OCI-LY3 (cell line): ENCODE results near the gene ADRB2.
"Not testable (repeated sequence)": the region's sequence is repeated elsewhere in the genome, so short reads cannot be mapped to it uniquely, and the experiment has no call there.

ENCODE experiments used
- H2AFZ ChIP-seq: fragments of 200-600, 300-600 bp; shearing (Covaris generic); 2 replicates; pipeline ENCODE4 v1.6.0; 2014; ENCODE audit warnings: antibody characterized with exemption, low read depth, low read length
- H3K27ac ChIP-seq: fragments of 200-600, 300-600 bp; sonication (generic); 2 replicates; pipeline ENCODE4 v1.5.1; 2014; ENCODE audit warnings: mild to moderate bottlenecking, low read length, moderate library complexity, mixed read lengths
- H3K27me3 ChIP-seq: fragments of 200-600, 300-600 bp; sonication (generic); 2 replicates; pipeline ENCODE4 v1.6.1; 2014; ENCODE audit warnings: low read depth, low read length, mixed read lengths
- H3K36me3 ChIP-seq: fragments of 200-600, 300-600 bp; sonication (generic); replicated peaks from 2 replicates; pipeline ENCODE3; 2014; ENCODE audit warnings: low read depth, low read length, mixed read lengths
- H3K4me1 ChIP-seq: fragments of 300-600, 200-600 bp; sonication (generic); 2 replicates; pipeline ENCODE4 v1.6.1; 2014; ENCODE audit warnings: low read length, mixed read lengths
- H3K4me2 ChIP-seq: fragments of 200-600, 300-600 bp; sonication (generic); 2 replicates; pipeline ENCODE4 v1.6.1; 2014; ENCODE audit warnings: low read length, mixed read lengths
- H3K4me3 ChIP-seq: fragments of 300-600, 200-600 bp; sonication (generic); 2 replicates; pipeline ENCODE4 v1.5.1; 2014; ENCODE audit warnings: antibody characterized with exemption, mild to moderate bottlenecking, low read length, moderate library complexity
- H3K79me2 ChIP-seq: fragments of 300-600, 200-600 bp; shearing (Covaris generic); 2 replicates; pipeline ENCODE4 v1.6.1; 2014; ENCODE audit warnings: mild to moderate bottlenecking, low read length, mixed read lengths
- H3K9ac ChIP-seq: fragments of 300-600, 200-600 bp; shearing (Covaris generic); 2 replicates; pipeline ENCODE4 v1.6.0; 2014; ENCODE audit warnings: mild to moderate bottlenecking, low read length, moderate library complexity
- H3K9me3 ChIP-seq: fragments of 200-600, 300-600 bp; shearing (Covaris generic); 2 replicates; pipeline ENCODE4 v1.6.1; 2014; ENCODE audit warnings: low read length, mixed read lengths; ENCODE audit not compliant: insufficient read depth
- H4K20me1 ChIP-seq: fragments of 200-600, 300-600 bp; sonication (generic); 2 replicates; pipeline ENCODE4 v1.6.1; 2016; ENCODE audit warnings: low read length, mixed read lengths; ENCODE audit not compliant: insufficient read depth
- CTCF ChIP-seq: fragments of 200-600, 300-600 bp; sonication (generic); IDR thresholded peaks from 2 replicates; pipeline ENCODE4 v1.5.1; 2014; ENCODE audit warnings: antibody characterized with exemption, low read length, low read depth
- EZH2phosphoT487 ChIP-seq: fragments of 200-600 bp; shearing (Covaris generic); IDR thresholded peaks from 2 replicates; pipeline ENCODE4 v1.6.1; 2018; ENCODE audit warnings: antibody characterized with exemption, mixed run types, low read depth

ADRB2 gene

DNA sequence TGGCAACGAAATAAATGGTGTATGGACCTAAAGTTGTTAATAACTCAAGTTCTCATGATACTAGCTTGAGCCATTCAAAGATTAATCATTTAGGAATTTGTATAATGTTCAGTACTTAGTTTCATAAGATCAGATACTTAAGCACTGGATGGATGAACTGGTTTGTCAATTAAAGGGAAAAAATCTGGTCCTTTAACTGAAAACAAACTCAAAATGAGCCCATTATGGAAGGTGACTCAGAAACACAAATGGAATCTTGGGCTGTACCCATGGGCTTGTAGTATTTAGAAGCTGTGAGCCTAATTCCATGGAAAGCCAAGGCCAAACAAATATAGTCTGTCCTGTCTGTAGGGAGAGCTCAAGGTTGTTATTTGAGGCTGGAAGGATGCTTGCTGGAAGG, 27.6 kb upstream of the ADRB2 start:
- no peak for TF ChIP-seq EZH2phosphoT487
- TF ChIP-seq CTCF = no peak
- Histone ChIP-seq H3K4me2 (no peak overlapping the region), H3K27ac (no peak overlapping the region)

GRCh38 chr5:148799737-148800527, 26.5 kb upstream of the ADRB2 start:
- peaks cover 36% of the 10 kb centered on the region for H3K4me1 ChIP-seq
- no peaks in the 10 kb centered on the region for H3K9me3 ChIP-seq
- no peaks in the 10 kb centered on the region for H4K20me1 ChIP-seq
- H3K36me3 ChIP-seq = no peaks in the 10 kb centered on the region
- peaks cover 69% of the 10 kb centered on the region for H3K27me3 ChIP-seq
- H3K4me3 ChIP-seq = no peak overlapping the region
- no peaks in the 10 kb centered on the region for H3K79me2 ChIP-seq
- H3K27ac ChIP-seq = no peak overlapping the region
- H3K9ac ChIP-seq = no peak overlapping the region
- H2AFZ ChIP-seq = no peak overlapping the region
- TF ChIP-seq CTCF = no peak
- no peak for TF ChIP-seq EZH2phosphoT487
- H3K4me2 ChIP-seq = peak overlapping the region; percentile 7

More for the DNA sequence above, 27.6 kb upstream of the ADRB2 start:
- Histone ChIP-seq H4K20me1 (no peaks in the 10 kb centered on the region), H2AFZ (no peak overlapping the region), H3K4me1 (peaks cover 39% of the 10 kb centered on the region), H3K4me3 (no peak overlapping the region), H3K36me3 (no peaks in the 10 kb centered on the region), H3K79me2 (no peaks in the 10 kb centered on the region), H3K9ac (no peak overlapping the region), H3K9me3 (no peaks in the 10 kb centered on the region), H3K27me3 (peaks cover 61% of the 10 kb centered on the region)

DNA sequence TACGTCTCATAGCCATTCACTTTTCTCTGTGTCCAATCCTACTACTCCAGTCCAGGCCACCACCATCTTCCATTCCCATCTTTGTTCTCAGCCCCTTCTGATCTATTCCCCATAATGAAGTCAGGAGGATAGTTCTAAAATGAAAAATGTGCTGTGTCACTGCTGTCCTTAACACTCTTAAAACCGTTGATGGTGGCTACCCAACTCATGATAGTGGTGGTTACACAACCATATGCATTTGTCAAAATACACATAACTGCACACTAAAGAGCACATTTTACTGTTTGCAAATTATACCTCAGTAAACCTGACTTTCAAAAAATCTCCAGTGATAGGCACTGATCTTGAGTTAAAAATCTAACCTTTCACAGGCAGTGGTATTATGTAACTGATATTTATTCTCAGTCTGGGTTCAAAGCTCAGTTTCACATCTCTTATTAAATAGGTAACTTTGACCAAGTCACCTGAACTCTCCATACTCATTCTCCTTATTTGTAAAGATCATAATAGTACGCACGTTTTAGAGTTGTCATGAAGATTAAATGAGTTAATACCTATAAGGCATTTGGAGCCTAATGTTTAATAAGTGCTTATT, 24.6 kb upstream of the ADRB2 start:
- Histone ChIP-seq H3K36me3 (no peaks in the 10 kb centered on the region), H3K4me2 (no peak overlapping the region), H4K20me1 (no peaks in the 10 kb centered on the region), H3K4me1 (peaks cover 45% of the 10 kb centered on the region), H3K9ac (no peak overlapping the region), H3K27ac (no peak overlapping the region), H3K27me3 (peaks cover 62% of the 10 kb centered on the region), H3K9me3 (no peaks in the 10 kb centered on the region), H3K79me2 (no peaks in the 10 kb centered on the region), H2AFZ (no peak overlapping the region), H3K4me3 (no peak overlapping the region)
- TF ChIP-seq CTCF = no peak
- TF ChIP-seq EZH2phosphoT487 = no peak

- peaks cover 50% of the 10 kb centered on the region for H3K27me3 ChIP-seq
- not testable (repeated sequence) for H3K9me3 ChIP-seq, H3K27ac ChIP-seq, H3K36me3 ChIP-seq, H3K79me2 ChIP-seq, H3K9ac ChIP-seq, H2AFZ ChIP-seq, H3K4me3 ChIP-seq, H4K20me1 ChIP-seq, H3K4me2 ChIP-seq
- peaks cover 62% of the 10 kb centered on the region for H3K4me1 ChIP-seq
Measured at GRCh38 chr5:148803451-148803850, 23.0 kb upstream of the ADRB2 start.
